H1 (cell line): ENCODE measurements around the gene C17orf107. TPM values are rescaled to one million over a fixed set of nuclear protein-coding genes. Genes with fewer than 3 reads are reported as not detected.

Source experiments
- CHD7 ChIP-seq: fragments of 300-600 bp; sonication (generic); IDR thresholded peaks from 2 replicates; pipeline ENCODE4 v1.7.1; 2012; ENCODE audit warnings: low read length, moderate library complexity, mild to moderate bottlenecking, inconsistent platforms; ENCODE audit not compliant: insufficient replicate concordance
- polyA plus RNA-seq, 7 experiments: library from polyadenylated mRNA; depleted of rRNA in 3 of 7; stranded (reverse) in 5 of 7; unstranded in 2 of 7; fragments of >200 nt in 5 of 7; fragments of 200-250 nt in 2 of 7; gene quantifications; 1 replicate in 5 of 7; 2 replicates in 1 of 7; 4 replicates in 1 of 7; pipeline versions ENCODE4 v1.2.1 to v1.2.3, GENCODE V29; 2011 to 2013; ENCODE audit warnings: missing spikeins in 2 of 7, mixed read lengths in 2 of 7
- total RNA-seq: library from RNA; stranded (reverse); fragmentation: NEBNext Ultra II Directional; extraction: Animal tissue kit (Norgen Biotek cat#: 25700); gene quantifications from 2 replicates; pipeline ENCODE4 v1.2.1, GENCODE V29; 2021

Gene C17orf107
- total and polyA plus RNA-seq, 2 of the 8 experiments (the other 6 are each of a cell fraction or from before 2014, with no cell fraction given), result 0.39 to 0.45 TPM

- no peak for TF ChIP-seq CHD7
These were observed 49.1 kb upstream of the C17orf107 start (continued) for GRCh38 chr17:4850246-4850645.
